HG02642 (cell line): ENCODE results near the gene ZDHHC1.

Experiments used
- ATAC-seq: cut with Tn5 transposase; IDR thresholded peaks from one replicate; pipeline ENCODE4 v1.9.1; 2021; ENCODE audit warnings: mild to moderate bottlenecking; ENCODE audit not compliant: unreplicated experiment, poor library complexity

ZDHHC1 gene

DNA sequence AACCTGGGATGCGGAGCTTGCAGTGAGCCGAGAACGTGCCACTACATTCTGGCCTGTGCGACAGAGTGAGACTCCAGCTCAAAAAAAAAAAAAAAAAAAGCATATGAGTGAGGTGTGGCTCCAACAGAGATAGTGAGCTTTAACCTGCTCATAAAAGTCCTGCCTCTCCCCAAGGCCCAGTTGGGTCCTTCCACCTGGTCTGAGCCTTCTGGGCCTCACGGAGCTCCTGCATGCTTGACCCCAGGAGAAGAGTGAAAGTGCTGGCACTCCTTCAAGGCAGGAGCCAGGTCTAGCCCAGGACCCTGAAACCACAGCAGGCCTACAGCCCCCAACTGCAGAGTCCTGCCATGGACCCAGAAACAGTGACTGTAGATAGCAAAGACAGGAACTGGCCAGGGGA, 32.3 kb upstream of the ZDHHC1 start:
- no peak for ATAC-seq

DNA sequence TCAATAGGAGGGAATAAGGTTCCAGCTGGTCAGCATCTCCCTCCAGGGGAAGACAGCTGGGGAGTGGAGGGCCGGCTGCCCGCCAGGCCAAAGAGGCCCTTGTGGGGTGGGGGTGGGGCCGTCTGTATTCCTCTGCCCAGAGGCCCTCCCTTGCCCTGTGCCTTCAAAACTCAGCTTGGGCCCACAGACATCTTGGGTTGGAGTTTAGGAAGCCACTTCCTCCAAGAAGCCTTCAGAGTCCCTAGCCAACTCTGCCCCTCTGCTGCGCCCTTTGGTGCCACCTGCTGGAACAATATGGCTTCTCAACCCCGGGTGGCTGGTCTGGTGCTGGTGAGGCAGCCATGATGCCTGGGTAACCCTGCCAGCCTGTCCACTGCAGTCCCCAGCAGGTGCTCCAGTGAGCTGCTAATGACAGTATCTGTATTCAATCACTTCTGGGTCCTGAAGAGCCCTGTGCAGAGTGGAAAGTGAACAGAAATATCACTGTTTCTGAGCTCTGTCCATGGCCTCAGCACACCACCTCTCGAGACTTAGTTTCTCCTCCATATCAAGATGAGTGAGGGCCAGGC, 31.3 kb upstream of the ZDHHC1 start:
- no peak for ATAC-seq

DNA sequence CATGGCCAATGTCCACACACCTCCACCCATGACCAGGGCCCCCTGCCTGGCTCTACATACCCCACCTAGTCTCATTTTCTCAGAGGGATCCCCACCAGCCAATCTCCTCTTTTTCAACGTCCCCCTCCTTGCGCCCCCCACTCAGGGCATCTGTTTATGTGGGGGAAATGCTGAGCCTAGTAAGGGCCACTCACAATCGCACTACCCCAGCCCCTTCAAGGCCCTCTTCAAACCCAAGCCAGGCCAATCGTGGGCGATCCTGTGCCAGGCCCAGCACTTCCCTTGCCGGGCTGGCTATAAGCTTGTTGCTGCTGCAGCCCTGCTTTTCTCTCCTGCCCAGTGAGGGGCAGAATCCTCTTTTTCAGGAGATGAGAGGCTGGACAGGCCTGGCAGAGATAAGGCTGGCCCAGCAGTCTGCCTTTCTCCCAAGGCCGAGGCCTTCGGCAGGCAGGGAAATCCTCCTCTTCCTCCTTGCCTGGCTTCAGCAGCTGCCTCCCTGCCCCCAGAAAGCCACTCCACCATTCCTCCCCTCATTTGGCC, 30.8 kb upstream of the ZDHHC1 start:
- ATAC-seq = no peak

DNA sequence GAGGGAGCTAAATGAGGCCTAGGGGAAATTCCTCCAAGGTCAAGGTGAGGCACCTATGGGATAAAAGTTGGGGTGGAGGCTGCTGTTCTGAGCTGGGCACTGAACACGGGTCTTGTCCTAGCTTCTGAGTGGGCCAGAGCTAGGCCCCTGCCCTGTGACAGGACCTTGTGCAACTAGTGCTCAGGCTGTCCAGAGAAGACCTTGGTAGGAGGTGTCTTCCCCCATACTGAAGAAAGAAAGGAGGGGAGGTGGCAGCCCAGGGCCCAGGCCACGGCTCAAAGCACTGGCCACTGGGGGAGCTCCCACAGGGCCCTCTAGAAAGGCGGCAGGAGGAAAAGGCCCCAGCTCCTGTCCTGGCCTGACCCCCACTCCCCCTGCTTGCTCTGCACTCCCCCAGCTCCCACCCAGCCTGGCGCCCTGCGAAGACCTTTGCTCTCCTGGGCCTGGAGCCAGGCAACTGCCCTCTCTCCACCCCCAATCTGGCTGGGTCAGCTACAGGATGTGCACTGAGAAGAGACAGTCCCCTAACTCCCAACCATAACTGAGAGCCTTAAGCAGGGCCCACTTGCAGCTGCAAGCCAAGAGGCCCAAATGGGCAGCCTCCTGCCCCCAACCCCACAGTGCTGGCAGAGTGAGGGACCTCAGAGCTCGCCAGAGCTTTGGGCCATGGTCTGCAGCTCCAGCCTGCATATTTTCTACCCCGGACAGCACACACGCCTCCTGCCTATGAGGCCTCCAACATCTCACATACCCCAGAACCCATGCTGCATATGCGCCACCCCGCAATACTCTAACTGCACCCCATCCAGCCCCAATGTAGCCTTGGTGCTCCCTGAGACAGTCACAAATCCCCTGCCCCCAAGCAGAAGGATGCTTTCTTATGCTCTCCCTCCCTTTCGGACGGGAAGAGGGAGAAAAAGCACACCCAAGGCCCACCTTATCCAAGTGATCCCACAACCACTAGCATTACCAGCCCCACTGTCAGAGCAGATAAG, 29.9 kb upstream of the ZDHHC1 start:
- ATAC-seq = no peak

DNA sequence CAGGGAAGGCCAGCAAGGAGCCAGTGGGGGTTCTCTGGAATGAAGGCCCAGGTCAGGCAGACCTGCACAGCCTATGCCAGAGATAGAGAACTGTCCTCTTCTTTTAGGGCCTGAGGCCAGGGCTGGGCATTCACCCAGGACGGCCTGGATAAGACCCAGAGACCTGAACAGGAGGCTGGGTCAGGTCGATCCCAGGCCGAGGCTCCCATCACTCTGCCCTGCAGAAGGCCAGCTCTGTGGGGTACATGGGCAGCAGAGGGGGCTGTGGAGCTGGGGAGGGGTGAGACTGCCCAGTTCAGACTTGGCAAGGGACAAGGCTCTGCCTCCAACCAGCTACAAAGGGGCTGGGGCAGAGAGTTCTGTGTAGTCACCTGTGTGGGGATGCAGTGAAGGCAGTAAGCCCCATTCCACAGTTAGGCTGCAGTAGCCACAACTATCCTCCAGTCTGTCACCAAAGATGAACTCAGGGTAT, 29.2 kb upstream of the ZDHHC1 start:
- no peak for ATAC-seq

DNA sequence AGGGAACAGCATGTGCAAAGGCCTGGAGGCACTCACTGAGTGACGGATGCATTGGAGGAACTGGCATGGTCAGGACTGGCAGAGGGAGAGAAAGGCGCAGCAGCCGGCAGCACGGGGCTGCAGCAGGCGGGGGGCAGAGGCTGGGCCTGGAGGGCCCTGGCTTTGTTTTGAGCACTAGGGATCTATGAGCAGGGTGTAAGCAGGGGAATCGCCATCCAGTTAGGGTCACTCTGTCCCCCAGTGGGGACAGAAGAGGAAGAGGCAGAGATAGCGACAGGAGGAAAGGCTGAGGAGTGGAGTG, 28.8 kb upstream of the ZDHHC1 start:
- no peak for ATAC-seq

DNA sequence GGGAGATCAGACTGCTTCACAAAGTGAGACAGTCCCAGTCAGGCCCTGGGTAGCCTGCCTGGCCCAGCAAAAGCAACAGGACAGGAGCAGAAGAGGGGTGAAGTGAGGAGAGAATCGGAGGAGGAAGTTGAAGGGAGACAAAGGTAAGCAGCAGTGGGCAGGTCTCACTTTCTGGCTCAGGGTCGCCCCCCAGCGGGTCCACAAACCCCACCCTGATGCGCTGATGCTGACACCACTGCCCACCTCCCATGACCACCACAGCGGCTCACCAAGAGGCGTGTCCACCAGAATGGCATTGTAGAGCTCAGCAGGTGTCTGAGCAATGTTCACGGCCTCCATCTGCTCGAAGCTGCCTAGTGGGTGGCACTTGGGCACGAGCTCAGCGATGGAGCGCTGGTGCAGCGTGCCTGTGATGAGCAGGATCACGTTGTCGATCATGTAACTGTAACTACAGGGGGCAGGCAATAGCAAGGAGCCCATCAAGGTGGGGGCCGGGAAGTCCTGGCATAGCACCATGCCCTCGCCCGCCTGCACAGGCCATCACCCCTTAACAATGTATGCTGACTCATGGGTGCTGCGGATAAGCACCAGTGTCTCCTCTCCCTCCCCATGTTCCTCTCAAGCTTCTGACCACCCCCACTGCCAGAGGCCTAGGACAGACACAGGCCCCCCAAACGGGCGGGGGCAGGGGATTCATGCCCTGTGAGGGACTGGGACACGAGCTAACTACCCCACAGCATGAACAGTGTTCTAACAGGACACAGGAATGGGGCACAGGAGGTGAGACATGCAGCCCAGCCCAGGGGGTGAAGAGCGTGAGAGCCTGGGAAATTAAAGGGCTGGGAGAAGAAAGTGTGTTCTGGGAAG, 28.2 kb upstream of the ZDHHC1 start:
- ATAC-seq = no peak

DNA sequence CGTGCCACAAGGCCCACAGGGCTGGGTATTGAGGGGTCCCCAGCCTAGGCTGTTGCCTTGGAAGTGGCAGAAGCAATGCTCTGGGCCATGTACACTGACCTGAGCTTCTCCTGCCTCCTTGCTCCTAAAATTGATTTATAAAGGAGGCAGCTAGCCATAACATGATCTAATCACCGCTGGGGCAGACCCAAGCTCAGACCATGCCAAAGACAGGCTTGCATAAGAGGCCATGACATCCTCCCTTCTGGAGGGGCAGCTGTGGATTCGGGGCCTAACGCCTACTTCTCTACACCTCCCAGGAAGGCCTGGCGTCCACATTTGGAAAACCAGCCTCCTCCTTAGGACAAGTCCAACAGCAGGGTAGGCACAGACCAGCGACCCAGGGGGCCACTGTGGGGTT, 27.0 kb upstream of the ZDHHC1 start:
- no peak for ATAC-seq

DNA sequence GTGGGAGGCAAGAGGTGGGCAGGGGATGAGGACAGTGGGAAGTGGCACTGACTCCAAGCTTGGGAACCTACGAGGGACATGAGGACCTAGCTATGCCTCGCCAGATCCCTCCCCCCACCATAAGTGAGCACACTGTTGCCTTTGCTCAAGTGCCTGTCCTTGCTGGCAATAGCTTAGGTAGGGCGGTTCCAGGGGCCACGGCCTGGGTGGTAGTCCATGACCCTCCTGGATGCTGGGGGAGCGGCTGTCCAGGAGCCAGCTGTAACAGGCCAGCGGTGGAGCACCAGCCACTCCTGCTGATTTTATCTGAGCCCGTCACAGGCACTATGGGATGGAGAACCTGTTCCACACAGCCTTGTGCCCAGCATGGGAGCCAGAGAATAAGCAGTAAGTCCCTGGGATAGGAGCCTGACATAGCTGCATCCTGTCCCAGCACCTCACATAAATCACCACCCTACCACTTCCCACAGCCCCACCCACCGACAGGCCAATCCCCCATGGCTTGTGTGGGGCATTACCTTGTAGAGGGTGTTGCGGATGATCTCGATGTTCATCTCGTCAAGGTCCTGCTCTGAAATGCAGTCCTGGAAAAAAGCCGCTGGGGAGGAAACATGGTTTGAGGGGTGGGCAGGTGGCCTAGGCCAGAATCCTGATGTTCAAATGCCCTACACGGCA, 26.4 kb upstream of the ZDHHC1 start:
- no peak for ATAC-seq

DNA sequence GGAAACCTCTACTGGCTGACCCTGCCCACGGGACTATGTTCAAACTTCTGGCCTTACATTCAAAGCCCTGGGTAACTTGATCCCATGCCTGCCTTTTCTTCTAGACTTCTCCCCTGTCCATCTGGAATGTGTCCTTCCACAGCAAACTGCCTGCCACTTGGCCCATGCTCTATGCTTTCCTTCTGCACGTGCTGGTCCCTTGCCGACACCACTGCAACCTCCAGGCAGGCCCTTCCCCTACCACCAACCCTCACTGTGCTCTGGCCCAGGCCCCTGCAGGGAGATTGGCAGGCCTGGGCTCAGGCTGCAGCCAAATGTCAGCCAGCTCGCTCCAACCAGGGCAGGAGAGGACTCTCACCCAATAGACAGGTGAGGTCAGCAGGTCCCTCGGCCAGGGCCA, 25.6 kb upstream of the ZDHHC1 start:
- no peak for ATAC-seq

DNA sequence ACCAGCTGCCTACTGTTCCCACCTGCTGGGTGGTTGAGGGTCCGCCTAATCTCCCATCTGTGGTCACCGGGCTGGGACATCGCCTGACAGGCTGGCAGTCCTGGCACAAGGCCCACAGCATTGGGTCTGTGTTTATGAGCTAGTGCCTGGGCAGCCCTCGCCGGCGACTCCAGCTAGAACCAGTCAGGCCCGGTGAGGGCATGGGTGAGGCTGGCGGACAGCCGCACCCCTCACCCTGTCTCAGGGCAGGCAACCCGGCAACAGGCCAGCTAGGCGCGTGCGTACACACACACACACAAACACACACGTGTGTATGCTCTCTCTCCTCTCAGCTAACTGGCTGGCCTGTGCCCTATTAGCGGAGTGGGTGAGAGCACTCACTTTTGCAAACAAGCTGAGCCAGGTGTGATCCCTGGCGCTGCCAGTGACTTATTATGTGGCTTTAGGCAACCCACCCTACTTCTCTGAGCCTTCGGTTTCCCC, 25.0 kb upstream of the ZDHHC1 start:
- no peak for ATAC-seq

DNA sequence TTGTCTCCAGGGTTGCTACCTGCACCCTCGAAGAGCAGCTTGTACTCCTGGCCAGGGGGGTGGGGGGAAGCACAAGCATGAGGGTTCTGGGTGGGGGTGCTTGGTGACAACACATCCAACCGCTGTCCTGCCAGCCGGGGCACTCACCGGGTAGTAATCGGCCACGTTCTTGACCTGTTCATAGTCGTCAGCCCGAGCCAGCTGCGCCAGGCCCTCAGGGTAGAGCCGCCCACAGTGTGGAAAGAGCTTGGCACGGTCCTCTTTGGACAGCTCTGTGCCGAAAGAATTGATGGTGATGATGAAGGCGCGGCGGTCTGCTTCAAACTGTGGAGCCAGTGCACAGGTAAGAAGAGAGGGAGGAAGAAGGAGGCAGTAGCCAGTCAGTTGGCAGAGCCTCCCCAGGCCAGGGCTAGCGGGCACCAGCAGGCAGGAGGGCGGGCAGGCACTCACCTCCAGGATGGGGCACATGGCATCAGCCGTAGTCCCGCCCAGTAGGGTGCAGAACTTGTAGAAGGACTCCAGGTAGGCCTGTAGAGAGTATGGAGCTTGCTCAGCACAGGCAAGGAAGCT, 22.6 kb upstream of the ZDHHC1 start:
- no peak for ATAC-seq

DNA sequence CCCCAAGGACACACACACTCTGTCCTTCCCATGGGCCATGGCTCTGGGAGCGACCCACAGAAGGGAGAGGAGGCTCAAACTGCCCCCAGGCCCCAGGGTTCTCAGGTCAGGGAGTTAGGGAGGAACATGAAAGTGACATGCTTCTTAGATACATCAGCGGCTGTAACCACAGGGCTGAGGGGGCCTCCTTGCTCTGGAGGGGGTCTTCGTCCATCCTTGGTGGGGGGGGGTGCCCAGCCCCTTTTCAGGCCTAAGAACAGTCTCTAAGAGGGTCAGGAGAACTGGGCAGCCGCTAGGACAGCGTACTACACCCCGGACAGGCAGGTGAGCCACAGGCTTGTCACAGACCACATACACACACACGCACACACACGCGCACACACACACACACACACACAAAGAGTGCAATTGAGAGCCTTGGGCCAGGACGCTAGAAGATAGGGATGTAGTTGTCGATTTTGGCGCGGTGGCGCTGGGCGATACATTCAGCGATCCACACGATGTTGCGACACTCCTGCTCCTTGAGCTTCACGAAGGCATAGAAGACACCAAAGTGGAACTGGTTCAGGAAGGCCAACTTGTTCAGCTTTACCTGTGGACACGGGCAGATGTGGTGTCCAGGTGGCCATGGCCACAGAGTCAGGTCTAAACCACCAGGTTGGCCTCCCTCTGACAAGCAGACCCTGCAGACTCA, 22.0 kb upstream of the ZDHHC1 start:
- no peak for ATAC-seq

DNA sequence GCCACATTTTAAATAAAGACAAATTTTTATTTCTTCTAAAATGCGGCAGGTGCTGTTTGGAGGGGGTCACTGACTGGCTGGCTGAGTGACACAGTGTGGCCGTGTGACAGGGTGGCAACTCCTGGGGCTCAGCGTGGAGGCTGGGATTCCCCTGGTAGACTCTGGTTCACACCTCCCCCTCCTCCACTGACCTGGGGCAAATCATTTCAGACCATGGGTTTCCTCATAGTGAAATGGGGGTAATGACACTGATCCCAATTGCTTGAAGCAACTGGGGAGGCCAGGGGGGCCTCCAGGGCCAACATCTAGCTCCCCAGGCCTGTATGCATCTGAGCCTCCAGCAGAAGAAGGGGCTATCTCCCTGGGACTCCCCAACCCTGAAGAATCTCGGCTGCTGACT, 21.2 kb upstream of the ZDHHC1 start:
- ATAC-seq = no peak

DNA sequence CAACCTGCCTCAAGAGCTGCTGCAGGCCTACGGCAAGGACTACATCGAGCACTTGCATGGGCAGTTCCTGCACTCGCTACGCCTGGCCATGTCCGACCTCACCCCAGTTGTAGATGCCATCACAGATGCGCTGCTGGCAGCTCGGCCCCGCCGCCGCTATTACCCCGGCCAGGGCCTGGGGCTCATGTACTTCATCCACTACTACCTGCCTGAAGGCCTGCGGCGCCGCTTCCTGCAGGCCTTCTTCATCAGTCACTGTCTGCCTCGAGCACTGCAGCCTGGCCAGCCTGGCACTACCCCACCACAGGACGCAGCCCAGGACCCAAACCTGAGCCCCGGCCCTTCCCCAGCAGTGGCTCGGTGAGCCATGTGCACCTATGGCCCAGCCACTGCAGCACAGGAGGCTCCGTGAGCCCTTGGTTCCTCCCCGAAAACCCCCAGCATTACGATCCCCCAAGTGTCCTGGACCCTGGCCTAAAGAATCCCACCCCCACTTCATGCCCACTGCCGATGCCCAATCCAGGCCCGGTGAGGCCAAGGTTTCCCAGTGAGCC, 20.4 kb upstream of the ZDHHC1 start:
- no peak for ATAC-seq

DNA sequence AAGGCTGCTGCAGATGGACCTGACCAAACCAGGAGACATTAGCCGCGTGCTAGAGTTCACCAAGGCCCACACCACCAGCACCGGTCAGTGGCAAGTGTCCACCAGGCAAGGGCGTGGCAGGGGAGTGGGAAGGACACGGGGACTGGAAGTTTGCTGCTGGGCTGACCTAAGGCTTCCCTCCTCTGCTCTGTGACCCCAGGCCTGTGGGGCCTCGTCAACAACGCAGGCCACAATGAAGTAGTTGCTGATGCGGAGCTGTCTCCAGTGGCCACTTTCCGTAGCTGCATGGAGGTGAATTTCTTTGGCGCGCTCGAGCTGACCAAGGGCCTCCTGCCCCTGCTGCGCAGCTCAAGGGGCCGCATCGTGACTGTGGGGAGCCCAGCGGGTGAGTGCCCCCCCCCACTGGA, 19.5 kb upstream of the ZDHHC1 start:
- no peak for ATAC-seq

DNA sequence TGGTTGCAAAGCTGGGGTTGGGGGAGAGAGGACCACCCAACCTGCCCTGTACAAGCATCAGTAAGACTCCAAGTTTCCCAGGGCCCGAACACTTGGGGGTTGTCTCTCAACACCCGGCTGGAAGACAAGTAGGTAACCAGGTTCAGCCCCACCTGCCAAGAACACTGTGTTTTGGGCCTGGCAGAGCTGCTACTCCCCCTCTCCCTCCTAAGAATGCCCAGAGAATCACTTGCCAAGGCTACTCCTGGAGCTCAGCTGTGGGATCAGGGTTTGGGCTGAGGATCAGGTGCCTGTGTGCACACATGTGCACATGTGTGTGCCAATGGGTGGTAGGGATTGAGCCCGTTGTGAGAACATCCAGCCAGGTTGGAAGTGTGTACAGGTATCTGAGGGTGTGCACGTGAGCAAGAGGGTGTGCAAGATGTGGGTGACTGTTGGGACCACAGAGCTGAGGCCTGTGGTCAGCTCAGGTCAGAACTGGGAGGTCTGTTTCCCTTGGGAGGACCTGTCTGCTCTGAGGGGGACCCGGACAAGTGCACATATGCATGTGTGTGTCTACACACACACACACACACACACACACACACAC, 16.9 kb upstream of the ZDHHC1 start:
- no peak for ATAC-seq

DNA sequence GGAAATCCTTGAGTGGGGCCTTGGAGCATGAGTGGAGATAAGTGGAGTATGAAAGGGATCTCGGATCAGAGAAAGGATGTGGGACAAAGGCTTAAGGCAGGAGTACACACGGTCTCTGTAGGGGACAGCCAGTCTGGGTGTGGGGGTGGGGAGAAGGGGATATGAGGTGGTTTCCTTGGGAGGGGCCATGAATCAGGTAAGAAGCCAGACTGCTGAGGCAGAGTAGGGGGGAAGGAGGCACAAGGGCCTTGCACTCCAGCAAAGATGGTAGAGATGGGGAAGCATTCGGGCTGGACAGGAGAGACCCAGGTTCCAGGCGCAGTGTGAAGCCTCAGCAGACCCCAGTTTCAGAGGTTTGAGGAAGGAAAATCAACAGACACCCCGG, 16.2 kb upstream of the ZDHHC1 start:
- no peak for ATAC-seq
